ENCODE results near the gene XKR7.

Gene XKR7

GRCh38 chr20:32051720-32052089 is 83.8 kb downstream of the XKR7 start:
- H3K27ac ChIP-seq (ENCODE audit: insufficient read depth, low read length, poor library complexity, severe bottlenecking): no peak overlapping the region
- no peak overlapping the region for H3K4me3 ChIP-seq (ENCODE audit: insufficient read depth, low read depth, low read length, poor library complexity, severe bottlenecking)
- peaks cover 22% of the 10 kb centered on the region for H3K4me1 ChIP-seq (ENCODE audit: control insufficient read depth, insufficient read depth, low read length, poor library complexity, severe bottlenecking)
- H3K36me3 ChIP-seq (ENCODE audit: control insufficient read depth, insufficient read depth, low read length): no peaks in the 10 kb centered on the region
- H3K27me3 ChIP-seq (replicated peaks; ENCODE audit: control insufficient read depth, insufficient read depth, low read length, poor library complexity, severe bottlenecking): peaks cover 37% of the 10 kb centered on the region
- no peaks in the 10 kb centered on the region for H3K9me3 ChIP-seq (ENCODE audit: control insufficient read depth, low read length)
- DNase-seq: no peak

GRCh38 chr20:32052090-32052777 is 84.3 kb downstream of the XKR7 start, which contains the start of gene HCK:
HCK (plus strand) TSS chr20:32052242.
- H3K27ac ChIP-seq (ENCODE audit: insufficient read depth, low read length, poor library complexity, severe bottlenecking): no peak within 1 kb of the TSS

GRCh38 chr20:32052778-32053362 is 84.9 kb downstream of the XKR7 start:
- Histone ChIP-seq H3K27me3 (replicated peaks; ENCODE audit: control insufficient read depth, insufficient read depth, low read length, poor library complexity, severe bottlenecking) (peaks cover 38% of the 10 kb centered on the region), H3K9me3 (ENCODE audit: control insufficient read depth, low read length) (no peaks in the 10 kb centered on the region), H3K27ac (ENCODE audit: insufficient read depth, low read length, poor library complexity, severe bottlenecking) (no peak overlapping the region), H3K4me3 (ENCODE audit: insufficient read depth, low read depth, low read length, poor library complexity, severe bottlenecking) (peak overlapping the region; percentile 19), H3K4me1 (ENCODE audit: control insufficient read depth, insufficient read depth, low read length, poor library complexity, severe bottlenecking) (peaks cover 22% of the 10 kb centered on the region), H3K36me3 (ENCODE audit: control insufficient read depth, insufficient read depth, low read length) (no peaks in the 10 kb centered on the region)
- no peak for DNase-seq

More at GRCh38 chr20:32052090-32052777, 84.3 kb downstream of the XKR7 start, which contains the start of gene HCK:
- no peak for DNase-seq
- Histone ChIP-seq H3K9me3 (ENCODE audit: control insufficient read depth, low read length) (no peaks in the 10 kb centered on the region), H3K4me3 (ENCODE audit: insufficient read depth, low read depth, low read length, poor library complexity, severe bottlenecking) (peak within 1 kb of the TSS; percentile 30), H3K4me1 (ENCODE audit: control insufficient read depth, insufficient read depth, low read length, poor library complexity, severe bottlenecking) (peaks cover 22% of the 10 kb centered on the region), H3K27me3 (replicated peaks; ENCODE audit: control insufficient read depth, insufficient read depth, low read length, poor library complexity, severe bottlenecking) (peaks cover 37% of the 10 kb centered on the region), H3K36me3 (ENCODE audit: control insufficient read depth, insufficient read depth, low read length) (no peaks in the 10 kb centered on the region)
